Smooth muscle cell (in vitro differentiated cells): ENCODE data around the gene TLL1. TPM values are rescaled to one million over a fixed set of nuclear protein-coding genes. Genes with fewer than 3 reads are reported as not detected.

Experiments used
- DNase-seq: peaks from one replicate; lab custom pipeline; 2025; ENCODE audit not compliant: unreplicated experiment; lab: John Stamatoyannopoulos, UW
- H2AFZ ChIP-seq: fragments of 200-600 bp; sonication (generic); 2 replicates; pipeline ENCODE4 v1.6.0; 2016; ENCODE audit warnings: antibody characterized with exemption, low read depth, mild to moderate bottlenecking
- H3F3A ChIP-seq: fragments of 200-600 bp; sonication (generic); 2 replicates; pipeline ENCODE4 v1.6.0; 2017; ENCODE audit warnings: antibody characterized with exemption, low read depth
- H3K27ac ChIP-seq: fragments of 200-600 bp; sonication (generic); 2 replicates; pipeline ENCODE4 v1.5.1; 2016; ENCODE audit warnings: low read depth, mild to moderate bottlenecking
- H3K27me3 ChIP-seq: fragments of 200-600 bp; sonication (generic); 2 replicates; pipeline ENCODE4 v1.6.1; 2016; ENCODE audit warnings: low read depth, mild to moderate bottlenecking
- H3K36me3 ChIP-seq: fragments of 200-600 bp; sonication (generic); 2 replicates; pipeline ENCODE4 v1.5.1; 2016; ENCODE audit warnings: low read depth
- H3K4me1 ChIP-seq: fragments of 200-600 bp; sonication (generic); 2 replicates; pipeline ENCODE4 v1.5.1; 2016; ENCODE audit warnings: low read depth
- H3K4me2 ChIP-seq: fragments of 200-600 bp; sonication (generic); 2 replicates; pipeline ENCODE4 v1.6.0; 2016; ENCODE audit warnings: mild to moderate bottlenecking
- H3K4me3 ChIP-seq: fragments of 200-600 bp; sonication (generic); 2 replicates; pipeline ENCODE4 v1.5.1; 2016; ENCODE audit warnings: mild to moderate bottlenecking
- H3K79me2 ChIP-seq: fragments of 200-600 bp; sonication (generic); 2 replicates; pipeline ENCODE4 v1.6.0; 2016; ENCODE audit warnings: low read depth, mild to moderate bottlenecking
- H3K9ac ChIP-seq: fragments of 200-600 bp; sonication (generic); 2 replicates; pipeline ENCODE4 v1.6.0; 2016; ENCODE audit warnings: low read depth
- H3K9me3 ChIP-seq: fragments of 200-600 bp; sonication (generic); replicated peaks from 2 replicates; pipeline ENCODE4 v1.5.1; 2016; ENCODE audit warnings: low read depth
- H4K20me1 ChIP-seq: fragments of 200-600 bp; sonication (generic); 2 replicates; pipeline ENCODE4 v1.6.0; 2016; ENCODE audit warnings: low read depth
- WGBS: methylation state at CpG from one replicate; pipeline ENCODE4 v1.1.7; 2016; ENCODE audit warnings: low lambda C conversion rate; 5-methylcytosine and 5-hydroxymethylcytosine counted together
- polyA plus RNA-seq: library from polyadenylated mRNA; unstranded; fragments of >200 nt; fragmentation: Nextera tagmentation; extraction: Ambion mirVana; gene quantifications from 2 replicates; pipeline ENCODE4 v1.2.1, GENCODE V29; 2016
- total RNA-seq: library from RNA; depleted of rRNA; stranded (reverse); fragments of >200 nt; gene quantifications from 2 replicates; pipeline ENCODE4 v1.2.3, GENCODE V29; 2014
- TF ChIP-seq, protein P1 (sequence below): fragments of 200-600 bp; sonication (generic); IDR thresholded peaks from 2 replicates; pipeline ENCODE4 v1.5.1; 2017; ENCODE audit warnings: borderline replicate concordance, mild to moderate bottlenecking, antibody characterized with exemption; ENCODE audit not compliant: insufficient read depth, poor library complexity, severe bottlenecking

Gene TLL1
- total and polyA plus RNA-seq, 2 experiments from 2014 or later, result 0.16 to 13.6 TPM

DNA sequence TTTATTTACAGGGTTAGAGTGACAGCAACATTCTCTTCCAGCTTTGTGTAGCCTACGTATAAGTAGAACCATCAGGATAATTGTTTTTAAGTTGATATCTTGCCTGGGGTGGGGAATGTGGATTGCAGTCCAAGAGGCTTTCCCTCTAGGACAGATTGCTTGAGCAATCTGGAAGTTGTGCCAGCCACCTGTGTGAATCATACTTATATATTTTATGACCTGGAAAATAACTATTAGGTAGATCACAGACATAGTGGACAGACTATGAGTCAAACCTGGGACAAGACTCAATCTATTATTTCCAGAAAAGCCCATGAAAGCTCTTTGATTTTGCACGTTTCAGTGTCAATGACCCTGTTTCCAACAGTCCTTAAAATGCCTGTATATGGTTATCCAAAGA is 98.9 kb downstream of the TLL1 start:
- Histone ChIP-seq H2AFZ (no peak overlapping the region), H3K4me2 (no peak overlapping the region), H3K36me3 (no peaks in the 10 kb centered on the region), H3K27ac (peak overlapping the region; percentile 64), H4K20me1 (no peaks in the 10 kb centered on the region), H3K9ac (no peak overlapping the region), H3K4me1 (no peaks in the 10 kb centered on the region), H3K27me3 (no peaks in the 10 kb centered on the region), H3K4me3 (no peak overlapping the region), H3K9me3 (no peaks in the 10 kb centered on the region), H3F3A (no peaks in the 10 kb centered on the region), H3K79me2 (no peaks in the 10 kb centered on the region)
- DNase-seq, result no peak
- TF ChIP-seq, protein P1, sequence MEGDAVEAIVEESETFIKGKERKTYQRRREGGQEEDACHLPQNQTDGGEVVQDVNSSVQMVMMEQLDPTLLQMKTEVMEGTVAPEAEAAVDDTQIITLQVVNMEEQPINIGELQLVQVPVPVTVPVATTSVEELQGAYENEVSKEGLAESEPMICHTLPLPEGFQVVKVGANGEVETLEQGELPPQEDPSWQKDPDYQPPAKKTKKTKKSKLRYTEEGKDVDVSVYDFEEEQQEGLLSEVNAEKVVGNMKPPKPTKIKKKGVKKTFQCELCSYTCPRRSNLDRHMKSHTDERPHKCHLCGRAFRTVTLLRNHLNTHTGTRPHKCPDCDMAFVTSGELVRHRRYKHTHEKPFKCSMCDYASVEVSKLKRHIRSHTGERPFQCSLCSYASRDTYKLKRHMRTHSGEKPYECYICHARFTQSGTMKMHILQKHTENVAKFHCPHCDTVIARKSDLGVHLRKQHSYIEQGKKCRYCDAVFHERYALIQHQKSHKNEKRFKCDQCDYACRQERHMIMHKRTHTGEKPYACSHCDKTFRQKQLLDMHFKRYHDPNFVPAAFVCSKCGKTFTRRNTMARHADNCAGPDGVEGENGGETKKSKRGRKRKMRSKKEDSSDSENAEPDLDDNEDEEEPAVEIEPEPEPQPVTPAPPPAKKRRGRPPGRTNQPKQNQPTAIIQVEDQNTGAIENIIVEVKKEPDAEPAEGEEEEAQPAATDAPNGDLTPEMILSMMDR, result no peak
- 62% methylated on average over 2 of the region's 2 CpGs for whole genome bisulfite sequencing

DNA sequence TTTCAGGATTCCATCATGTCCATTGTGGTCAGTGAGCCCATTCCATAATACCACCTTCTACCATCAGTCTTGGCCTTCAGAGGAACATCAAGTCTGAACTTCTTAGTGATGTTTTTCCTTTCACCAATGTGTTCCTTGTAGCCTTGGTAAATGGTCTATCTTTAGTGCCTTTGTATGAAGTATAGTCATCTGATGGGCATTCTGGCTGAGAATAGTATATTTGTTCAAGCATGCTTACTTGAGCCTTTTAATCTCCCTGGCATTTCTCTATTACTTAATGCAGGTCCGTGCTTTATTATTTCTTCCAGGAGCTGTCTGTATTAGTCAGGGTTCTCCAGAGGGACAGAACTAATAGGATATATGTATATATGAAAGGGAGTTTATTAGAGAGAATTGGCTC is 99.7 kb downstream of the TLL1 start:
- Histone ChIP-seq H3K27ac (peak overlapping the region; percentile 14), H3F3A (no peaks in the 10 kb centered on the region), H3K9me3 (no peaks in the 10 kb centered on the region), H3K9ac (no peak overlapping the region), H3K4me3 (no peak overlapping the region), H3K27me3 (no peaks in the 10 kb centered on the region), H3K4me1 (no peaks in the 10 kb centered on the region), H3K79me2 (no peaks in the 10 kb centered on the region), H2AFZ (no peak overlapping the region), H3K4me2 (no peak overlapping the region), H3K36me3 (no peaks in the 10 kb centered on the region), H4K20me1 (no peaks in the 10 kb centered on the region)
- 42% methylated on average over 1 of the region's 1 CpG for WGBS
- TF ChIP-seq, protein P1, result no peak
- DNase-seq, result no peak

DNA sequence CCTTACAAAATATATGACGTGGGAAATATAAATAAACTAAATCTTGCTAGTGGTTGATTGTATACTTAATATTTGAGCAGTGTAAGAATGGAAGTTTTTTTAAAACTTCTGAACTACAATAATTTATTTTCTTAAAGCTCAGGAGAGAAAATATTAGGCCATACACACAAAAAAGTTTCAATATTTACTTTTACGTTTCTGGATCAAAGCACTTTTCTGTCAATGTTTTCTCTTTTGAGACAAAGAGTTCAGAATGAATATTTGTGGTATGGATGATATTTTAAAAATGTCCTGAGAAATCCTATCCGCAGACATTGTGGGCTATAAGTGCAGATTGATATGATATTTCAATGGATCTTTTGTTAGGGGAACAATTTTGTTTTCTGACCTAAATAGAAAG is 109.9 kb downstream of the TLL1 start:
- no peaks in the 10 kb centered on the region for H3K9me3 ChIP-seq
- no peak for DNase-seq
- H3K36me3 ChIP-seq, result no peaks in the 10 kb centered on the region
- TF ChIP-seq, protein P1, result no peak
- H3K4me3 ChIP-seq, result no peak overlapping the region
- no peak overlapping the region for H3K9ac ChIP-seq
- no peaks in the 10 kb centered on the region for H3K4me1 ChIP-seq
- H3F3A ChIP-seq, result no peaks in the 10 kb centered on the region
- no peak overlapping the region for H3K4me2 ChIP-seq
- peak overlapping the region; percentile 10 for H2AFZ ChIP-seq
- no peaks in the 10 kb centered on the region for H4K20me1 ChIP-seq
- WGBS, result 75% methylated on average over 3 of the region's 3 CpGs
- no peaks in the 10 kb centered on the region for H3K27me3 ChIP-seq
- no peak overlapping the region for H3K27ac ChIP-seq
- no peaks in the 10 kb centered on the region for H3K79me2 ChIP-seq

DNA sequence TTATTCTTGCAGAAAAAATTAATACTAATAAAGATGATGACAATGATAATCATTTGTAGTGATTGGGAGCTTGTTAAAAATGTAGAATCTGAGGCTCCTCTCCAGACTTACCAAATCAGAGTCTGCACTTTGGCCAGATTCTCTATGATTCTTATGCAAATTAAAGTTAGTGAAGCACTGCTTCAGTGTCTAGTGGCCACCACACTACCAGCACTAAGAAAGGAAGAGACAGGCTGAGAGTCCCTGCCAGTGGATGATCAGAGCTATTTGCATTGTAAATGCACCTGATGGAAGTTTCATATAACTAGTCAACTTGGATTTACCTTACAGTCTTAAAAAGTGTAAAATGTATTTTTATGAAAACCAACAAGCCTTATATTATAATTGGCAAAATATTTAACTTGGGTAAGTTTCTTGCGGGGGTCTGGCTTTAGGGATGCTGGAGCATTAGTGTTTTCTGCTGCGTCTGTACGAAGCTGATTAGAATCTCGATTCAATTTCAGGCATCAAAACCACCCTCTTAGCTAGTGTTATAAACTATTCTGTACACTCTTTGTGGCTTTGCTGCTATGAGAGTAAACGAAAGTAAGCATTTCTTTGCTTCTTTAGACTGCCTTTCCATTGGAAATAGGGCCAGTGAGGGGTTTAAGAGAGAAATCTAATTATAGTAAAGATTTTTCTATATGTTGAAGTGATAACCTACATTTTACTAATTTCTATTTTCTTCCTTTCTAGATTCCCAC is 114.1 kb downstream of the TLL1 start:
- no peak overlapping the region for H2AFZ ChIP-seq
- 86% methylated on average over 5 of the region's 5 CpGs for WGBS
- H3K9ac ChIP-seq, result no peak overlapping the region
- no peaks in the 10 kb centered on the region for H3K27me3 ChIP-seq
- no peaks in the 10 kb centered on the region for H3K9me3 ChIP-seq
- no peak for DNase-seq
- TF ChIP-seq, protein P1, result no peak
- H3F3A ChIP-seq, result no peaks in the 10 kb centered on the region
- no peak overlapping the region for H3K27ac ChIP-seq
- no peaks in the 10 kb centered on the region for H3K36me3 ChIP-seq
- H3K4me1 ChIP-seq, result no peaks in the 10 kb centered on the region
- no peak overlapping the region for H3K4me2 ChIP-seq
- no peaks in the 10 kb centered on the region for H3K79me2 ChIP-seq
- H3K4me3 ChIP-seq, result no peak overlapping the region
- H4K20me1 ChIP-seq, result no peaks in the 10 kb centered on the region
